Choroid plexus epithelial cell (primary cell): ENCODE data around the gene OOSP4A.

Source experiments
- DNase-seq: peaks from one replicate; pipeline ENCODE4 v3.0.0-alpha.2; 2010; ENCODE audit warnings: low read depth
- H3K4me3 ChIP-seq: 2 replicates; pipeline ENCODE4 v1.5.1; 2011; ENCODE audit warnings: low read depth, mild to moderate bottlenecking, control low read depth, low read length, moderate library complexity
- CTCF ChIP-seq: conservative IDR thresholded peaks from 2 replicates; pipeline ENCODE4 v1.5.1; 2011; ENCODE audit warnings: low read depth, mild to moderate bottlenecking, control low read depth, inconsistent platforms, low read length, moderate library complexity

OOSP4A gene

DNA sequence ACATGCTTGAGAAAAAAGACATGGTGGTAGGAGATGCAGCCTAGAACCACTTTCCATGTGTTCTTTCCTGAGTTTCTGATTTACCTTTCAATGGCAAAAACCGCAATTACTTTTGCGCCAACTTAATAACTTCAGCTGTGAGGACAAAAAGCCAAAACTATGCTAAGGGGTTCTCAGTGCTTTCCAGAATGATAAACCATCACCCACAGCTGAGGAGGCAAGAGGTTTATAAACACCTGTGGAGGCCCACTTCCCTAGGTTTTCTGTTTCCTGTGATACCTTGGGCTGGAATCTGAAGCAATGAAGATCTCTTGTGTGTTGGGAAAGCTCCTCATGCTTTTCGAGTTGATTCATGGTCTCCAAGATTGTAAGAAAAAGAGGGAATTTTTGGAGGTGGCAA lies at the start of gene OOSP4A:
Gene OOSP4A, plus strand, starts transcription at position 301 of the 400 bp plus-strand sequence. Its CDS starts 0 bp downstream, at position 301.
- no peak within 1 kb of the TSS for H3K4me3 ChIP-seq
- DNase-seq: no peak
- no peak for TF ChIP-seq CTCF

DNA sequence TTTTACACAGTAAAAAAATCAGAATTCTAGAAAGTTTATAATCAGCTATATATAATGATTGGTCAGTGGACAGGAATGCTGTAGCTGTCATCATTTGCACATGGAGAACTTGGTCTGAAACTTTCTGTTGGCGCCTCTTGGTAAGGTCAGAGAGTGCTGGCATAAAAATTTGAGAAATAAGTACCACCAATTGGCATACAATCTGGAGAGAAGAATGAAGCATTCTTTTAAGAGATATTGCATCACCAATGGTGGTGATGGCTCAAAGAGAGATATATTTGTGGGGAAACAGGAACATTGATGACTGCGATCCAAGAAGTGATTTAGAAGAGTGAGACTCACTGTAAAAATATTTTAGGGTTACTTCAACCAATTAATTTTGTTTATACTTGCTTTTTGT lies 45.4 kb upstream of the OOSP4A start:
- no peak for TF ChIP-seq CTCF

DNA sequence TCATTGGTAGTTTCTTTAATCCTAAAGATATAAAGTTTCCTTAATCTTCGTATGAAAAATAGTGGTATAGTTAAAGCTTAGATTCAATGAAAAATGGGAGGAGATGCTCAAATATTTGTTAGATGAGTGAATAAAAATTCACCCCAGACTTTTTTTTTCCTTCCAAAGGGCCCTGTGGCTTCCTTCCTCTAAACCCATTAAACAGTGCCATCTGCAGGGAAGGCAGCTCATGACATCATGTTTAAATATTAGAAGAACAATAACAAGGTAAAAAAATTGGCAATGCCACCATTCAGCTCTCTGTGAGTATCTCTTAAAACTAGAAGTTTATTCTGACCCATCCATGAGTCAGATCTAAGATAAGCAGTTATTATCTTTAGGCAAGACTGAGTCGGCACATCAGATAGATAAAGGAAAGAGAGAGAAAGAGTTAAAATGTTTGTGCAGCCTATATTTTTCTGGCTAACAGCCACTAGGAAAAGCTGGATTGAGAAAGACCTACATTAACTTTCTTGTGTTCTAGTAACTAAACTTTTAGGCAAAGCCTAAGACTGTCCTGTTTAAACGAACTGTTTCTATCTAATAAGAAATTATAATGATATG lies 44.7 kb upstream of the OOSP4A start:
- DNase-seq: peak; percentile 65
- peak; percentile 65 for TF ChIP-seq CTCF
- no peak overlapping the region for H3K4me3 ChIP-seq

More for the DNA sequence above, 45.4 kb upstream of the OOSP4A start:
- DNase-seq: peak; percentile 29
- no peak overlapping the region for H3K4me3 ChIP-seq

DNA sequence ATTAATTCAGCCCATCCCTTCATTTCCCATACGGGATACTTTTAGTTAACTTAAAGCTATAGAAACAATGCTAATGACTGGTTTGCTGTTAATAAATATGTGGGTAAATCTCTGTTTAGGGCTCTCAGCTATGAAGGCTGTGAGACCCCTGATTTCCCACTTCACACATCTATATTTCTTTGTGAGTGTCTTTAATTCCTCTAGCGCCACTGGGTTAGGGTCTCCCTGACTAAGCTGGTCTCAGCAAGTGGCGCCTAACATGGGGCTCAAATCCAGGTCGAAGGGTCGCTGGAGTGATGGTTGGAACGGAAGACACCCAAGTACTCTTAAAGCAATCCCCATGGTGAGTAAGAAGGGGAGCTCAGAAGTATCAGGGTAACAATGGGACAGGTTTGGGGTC lies 40.0 kb upstream of the OOSP4A start:
- H3K4me3 ChIP-seq: no peak overlapping the region
- no peak for TF ChIP-seq CTCF
- peak; percentile 3 for DNase-seq

DNA sequence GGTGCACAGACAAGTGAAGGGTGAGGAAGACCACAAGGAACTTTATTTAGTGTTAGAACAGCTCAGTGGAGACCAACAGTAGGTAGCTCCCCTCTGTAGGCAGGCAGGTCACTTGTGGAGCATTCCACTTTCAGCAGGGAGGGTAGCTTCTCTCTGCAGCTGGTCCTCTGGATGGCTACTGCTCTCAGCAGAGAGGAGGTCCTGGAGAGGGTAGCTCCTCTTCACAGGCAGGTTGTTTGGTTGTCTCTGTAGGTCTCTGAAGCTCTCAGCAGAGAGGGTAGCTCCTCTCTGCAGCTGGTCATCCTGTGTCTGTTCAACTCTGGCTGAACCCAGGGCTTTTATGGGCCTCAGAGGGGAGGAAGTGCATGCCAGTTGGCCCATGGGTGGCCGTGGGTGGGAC lies 32.1 kb upstream of the OOSP4A start:
- H3K4me3 ChIP-seq: no peak overlapping the region
- no peak for DNase-seq
- TF ChIP-seq CTCF: no peak

DNA sequence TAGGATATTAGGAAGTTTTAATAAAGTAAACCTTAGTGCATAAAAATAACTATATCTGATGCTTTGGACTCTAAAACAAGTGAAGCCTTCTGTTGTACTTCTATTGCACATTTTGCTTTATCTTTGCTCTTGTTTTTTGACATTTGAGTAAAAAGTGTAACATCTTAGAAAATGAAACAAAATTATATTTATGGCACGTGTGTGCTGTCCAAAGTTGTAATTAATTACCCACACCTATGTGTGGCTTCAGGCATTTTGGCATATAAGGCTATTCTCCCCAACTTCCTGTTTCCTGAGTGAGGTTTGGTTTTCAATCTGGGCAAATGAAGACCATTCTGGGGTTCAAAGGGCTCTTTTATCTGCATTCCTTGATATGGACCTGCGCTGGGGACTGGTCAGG lies 25.7 kb upstream of the OOSP4A start, which contains the start of gene OOSP1:
Gene OOSP1, plus strand, starts transcription at position 301 of the 400 bp plus-strand sequence. Its CDS starts 23 bp downstream, at position 324.
- TF ChIP-seq CTCF: no peak
- H3K4me3 ChIP-seq: no peak within 1 kb of the TSS
- no peak for DNase-seq

GRCh38 chr11:59938718-59939117 lies 25.1 kb upstream of the OOSP4A start:
- no peak overlapping the region for H3K4me3 ChIP-seq
- TF ChIP-seq CTCF: no peak
- no peak for DNase-seq
